CD14-positive monocyte (primary cell): ENCODE data around the gene SORBS2. TPM values are rescaled to one million over a fixed set of nuclear protein-coding genes. Genes with fewer than 3 reads are reported as not detected.

Experiments used
- DNase-seq, 3 donors: peaks; one replicate each; pipeline ENCODE4 v3.0.0-alpha.2; 2011 to 2022
- H2AFZ ChIP-seq: 2 replicates; pipeline ENCODE4 v1.6.0; 2012; ENCODE audit warnings: mild to moderate bottlenecking, low read depth, low read length, inconsistent platforms; ENCODE audit not compliant: insufficient read depth, poor library complexity, severe bottlenecking
- H3K27ac ChIP-seq, 2 donors: 1 replicate in 1 of 2; 2 replicates in 1 of 2; pipeline ENCODE4 v1.5.1; 2012 to 2013; ENCODE audit warnings: low read length in 2 of 2, control low read depth in 1 of 2, inconsistent platforms in 1 of 2, low read depth in 1 of 2, mild to moderate bottlenecking in 1 of 2
- H3K27me3 ChIP-seq, 2 donors: one replicate each; pipeline versions ENCODE4 v1.6.0 to v1.6.1; 2011 to 2013; ENCODE audit warnings: low read length in 2 of 2; ENCODE audit not compliant: control insufficient read depth in 2 of 2, insufficient read depth in 2 of 2
- H3K36me3 ChIP-seq, 2 donors: replicated peaks in 1 of 2; 1 replicate in 1 of 2; 2 replicates in 1 of 2; pipeline versions ENCODE4 v1.5.1 to v1.6.1; 2012 to 2013; ENCODE audit warnings: low read length in 2 of 2, control low read depth in 1 of 2, inconsistent platforms in 1 of 2, mild to moderate bottlenecking in 1 of 2; ENCODE audit not compliant: insufficient read depth in 2 of 2, control insufficient read depth in 1 of 2
- H3K4me1 ChIP-seq, 2 donors: 1 replicate in 1 of 2; 2 replicates in 1 of 2; pipeline versions ENCODE4 v1.5.1 to v1.6.1; 2012 to 2013; ENCODE audit warnings: low read length in 2 of 2, control low read depth in 1 of 2, inconsistent platforms in 1 of 2, mild to moderate bottlenecking in 1 of 2, moderate library complexity in 1 of 2; ENCODE audit not compliant: insufficient read depth in 2 of 2, control insufficient read depth in 1 of 2
- H3K4me2 ChIP-seq: replicated peaks from 2 replicates; pipeline ENCODE3; 2012; ENCODE audit warnings: low read length, moderate library complexity, mild to moderate bottlenecking; ENCODE audit not compliant: poor library complexity, severe bottlenecking; ENCODE audit errors: extremely low read depth
- H3K4me3 ChIP-seq, 3 experiments: fragments of 200-600 bp in 1 of 3; sonication (generic) in 1 of 3; replicated peaks in 1 of 3; 1 replicate in 2 of 3; 2 replicates in 1 of 3; pipeline ENCODE4 v1.5.1; 2011 to 2013; ENCODE audit warnings: low read length in 3 of 3, mild to moderate bottlenecking in 3 of 3, control low read depth in 2 of 3, low read depth in 2 of 3, inconsistent platforms in 1 of 3, moderate library complexity in 1 of 3
- H3K79me2 ChIP-seq: 2 replicates; pipeline ENCODE4 v1.6.0; 2012; ENCODE audit warnings: mild to moderate bottlenecking, control low read depth, inconsistent platforms, low read length, moderate library complexity; ENCODE audit not compliant: insufficient read depth
- H3K9ac ChIP-seq: 2 replicates; pipeline ENCODE4 v1.6.0; 2017; ENCODE audit warnings: low read length, mild to moderate bottlenecking; ENCODE audit not compliant: insufficient read depth, poor library complexity, severe bottlenecking
- H3K9me3 ChIP-seq, 2 donors: replicated peaks in 1 of 2; 1 replicate in 1 of 2; 2 replicates in 1 of 2; pipeline versions ENCODE4 v1.5.1 to v1.6.1; 2012 to 2013; ENCODE audit warnings: low read length in 2 of 2, control low read depth in 1 of 2; ENCODE audit not compliant: control insufficient read depth in 1 of 2, insufficient read depth in 1 of 2
- H4K20me1 ChIP-seq: 2 replicates; pipeline ENCODE4 v1.6.0; 2012; ENCODE audit warnings: mild to moderate bottlenecking, low read length, control low read depth, moderate library complexity; ENCODE audit not compliant: insufficient read depth
- H3K27ac Mint-ChIP-seq, 7 donors: one replicate each; pipeline ENCODE4 v1.8.0; 2020; ENCODE audit warnings: mild to moderate bottlenecking in 7 of 7, mixed read lengths in 7 of 7, moderate library complexity in 6 of 7, inconsistent platforms in 2 of 7
- H3K27me3 Mint-ChIP-seq, 3 donors: one replicate each; pipeline ENCODE4 v1.8.0; 2021 to 2022; ENCODE audit warnings: low read depth in 3 of 3, mild to moderate bottlenecking in 3 of 3, mixed read lengths in 3 of 3, moderate library complexity in 3 of 3, inconsistent platforms in 1 of 3
- H3K36me3 Mint-ChIP-seq, 2 donors: one replicate each; pipeline ENCODE4 v1.8.0; 2020; ENCODE audit warnings: mixed read lengths in 2 of 2, inconsistent platforms in 1 of 2, mild to moderate bottlenecking in 1 of 2
- H3K4me1 Mint-ChIP-seq: one replicate; pipeline ENCODE4 v1.8.0; 2020; ENCODE audit warnings: mild to moderate bottlenecking, mixed read lengths
- H3K4me3 Mint-ChIP-seq, 2 donors: one replicate each; pipeline ENCODE4 v1.8.0; 2020; ENCODE audit warnings: mild to moderate bottlenecking in 2 of 2, mixed read lengths in 2 of 2, moderate library complexity in 1 of 2
- H3K9me3 Mint-ChIP-seq, 7 donors: one replicate each; pipeline ENCODE4 v1.8.0; 2020 to 2022; ENCODE audit warnings: mixed read lengths in 7 of 7, mild to moderate bottlenecking in 6 of 7, moderate library complexity in 6 of 7, inconsistent platforms in 2 of 7
- WGBS: methylation state at CpG from one replicate; pipeline ENCODE4 v1.1.5; 2013; ENCODE audit warnings: missing lambda C conversion rate; ENCODE audit not compliant: insufficient coverage; 5-methylcytosine and 5-hydroxymethylcytosine counted together
- intact Hi-C, 2 donors: fragments of 100-400 bp; cut with micrococcal nuclease; formaldehyde crosslinking; loops; one replicate each; pipeline versions ENCODE4 v1.15.0 to v1.15.1; 2023
- polyA plus RNA-seq, 3 donors: library from polyadenylated mRNA; depleted of rRNA in 1 of 3; unstranded in 2 of 3; stranded (reverse) in 1 of 3; fragments of 300-500 nt in 2 of 3; fragments of >200 nt in 1 of 3; fragmentation: Illumina TruSeq in 2 of 3; gene quantifications; 1 replicate in 2 of 3; 2 replicates in 1 of 3; pipeline ENCODE4 v1.2.3, GENCODE V29; 2012 to 2021
- TF ChIP-seq, protein P1 (sequence below): fragments of 200-600 bp; IDR thresholded peaks from one replicate; pipeline ENCODE4 v1.8.0; 2022; ENCODE audit warnings: antibody characterized with exemption, mild to moderate bottlenecking

Gene SORBS2
- polyA plus RNA-seq, 3 donors: not detected

DNA sequence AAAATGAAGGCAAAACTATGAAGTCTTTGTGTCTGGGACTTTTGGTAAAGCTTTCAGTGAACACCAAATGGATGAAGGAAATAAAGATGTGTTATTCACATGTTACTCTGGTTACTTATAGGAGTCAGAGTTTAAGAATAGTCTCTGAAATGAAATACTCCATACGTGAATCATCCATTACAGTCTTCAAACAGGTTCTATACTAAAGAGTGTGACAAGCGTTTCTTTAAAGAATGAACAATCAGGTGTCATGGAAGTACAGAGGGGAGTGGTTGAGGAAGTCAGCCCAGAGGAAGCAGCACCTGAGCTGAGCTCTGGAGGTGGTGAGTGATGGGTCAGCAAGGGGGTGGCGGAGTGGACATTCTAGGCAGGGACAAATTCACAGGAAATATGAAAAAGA is 41.8 kb upstream of the SORBS2 start:
- H3K27ac Mint-ChIP-seq: no peak overlapping the region
- Histone ChIP-seq H3K4me2 (no peak overlapping the region), H3K4me1 (no peaks in the 10 kb centered on the region), H3K27ac (no peak overlapping the region), H2AFZ (no peak overlapping the region), H3K27me3 (no peaks in the 10 kb centered on the region), H3K9me3 (peaks cover 5 to 12% of the 10 kb centered on the region in 2 donors), H3K4me3 (no peak overlapping the region), H4K20me1 (no peaks in the 10 kb centered on the region), H3K36me3 (no peaks in the 10 kb centered on the region), H3K79me2 (no peaks in the 10 kb centered on the region), H3K9ac (no peak overlapping the region)
- H3K36me3 Mint-ChIP-seq: no peaks in the 10 kb centered on the region
- H3K4me1 Mint-ChIP-seq: no peaks in the 10 kb centered on the region
- WGBS: 100% methylated on average over 1 of the region's 3 CpGs
- H3K4me3 Mint-ChIP-seq: no peak overlapping the region
- H3K9me3 Mint-ChIP-seq: peaks cover 6 to 22% (median 16%) of the 10 kb centered on the region in 7 donors
- TF ChIP-seq, protein P1, sequence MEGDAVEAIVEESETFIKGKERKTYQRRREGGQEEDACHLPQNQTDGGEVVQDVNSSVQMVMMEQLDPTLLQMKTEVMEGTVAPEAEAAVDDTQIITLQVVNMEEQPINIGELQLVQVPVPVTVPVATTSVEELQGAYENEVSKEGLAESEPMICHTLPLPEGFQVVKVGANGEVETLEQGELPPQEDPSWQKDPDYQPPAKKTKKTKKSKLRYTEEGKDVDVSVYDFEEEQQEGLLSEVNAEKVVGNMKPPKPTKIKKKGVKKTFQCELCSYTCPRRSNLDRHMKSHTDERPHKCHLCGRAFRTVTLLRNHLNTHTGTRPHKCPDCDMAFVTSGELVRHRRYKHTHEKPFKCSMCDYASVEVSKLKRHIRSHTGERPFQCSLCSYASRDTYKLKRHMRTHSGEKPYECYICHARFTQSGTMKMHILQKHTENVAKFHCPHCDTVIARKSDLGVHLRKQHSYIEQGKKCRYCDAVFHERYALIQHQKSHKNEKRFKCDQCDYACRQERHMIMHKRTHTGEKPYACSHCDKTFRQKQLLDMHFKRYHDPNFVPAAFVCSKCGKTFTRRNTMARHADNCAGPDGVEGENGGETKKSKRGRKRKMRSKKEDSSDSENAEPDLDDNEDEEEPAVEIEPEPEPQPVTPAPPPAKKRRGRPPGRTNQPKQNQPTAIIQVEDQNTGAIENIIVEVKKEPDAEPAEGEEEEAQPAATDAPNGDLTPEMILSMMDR: no peak
- no peak for DNase-seq
- intact Hi-C loops: no loop called here
- H3K27me3 Mint-ChIP-seq: peaks cover 0 to 4% (median 0%) of the 10 kb centered on the region in 3 donors

DNA sequence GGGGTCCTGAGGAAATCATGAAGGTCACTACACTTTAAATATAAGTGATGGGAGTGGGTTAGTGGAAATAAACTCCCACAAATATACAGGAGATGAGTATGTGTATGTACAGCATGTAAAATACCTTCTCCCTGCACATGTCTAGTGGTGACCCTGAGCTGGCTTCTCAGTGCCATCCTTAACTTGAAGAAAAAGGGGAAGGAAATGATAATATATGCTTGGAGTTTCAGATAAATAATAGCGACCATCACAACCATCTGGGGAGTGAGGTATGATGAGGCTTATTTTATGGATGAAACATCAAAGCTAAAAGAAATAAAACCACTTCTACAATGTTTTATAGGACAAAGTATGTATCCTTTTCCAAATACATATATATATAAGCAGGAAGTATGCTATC is 41.0 kb upstream of the SORBS2 start:
- no peak overlapping the region for H3K4me3 ChIP-seq
- H3K4me3 Mint-ChIP-seq: no peak overlapping the region
- intact Hi-C loops: no loop called here
- H3K9me3 ChIP-seq: peaks cover 5 to 9% of the 10 kb centered on the region in 2 donors
- no peak overlapping the region for H3K9ac ChIP-seq
- no peak overlapping the region for H2AFZ ChIP-seq
- no peaks in the 10 kb centered on the region for H3K4me1 ChIP-seq
- whole genome bisulfite sequencing: no CpG with 5 or more reads among the region's 1 CpG
- H3K27me3 ChIP-seq: no peaks in the 10 kb centered on the region
- peaks cover 6 to 19% (median 12%) of the 10 kb centered on the region in 7 donors for H3K9me3 Mint-ChIP-seq
- no peaks in the 10 kb centered on the region for H3K4me1 Mint-ChIP-seq
- DNase-seq: no peak
- H4K20me1 ChIP-seq: no peaks in the 10 kb centered on the region
- H3K36me3 ChIP-seq: no peaks in the 10 kb centered on the region
- no peak overlapping the region for H3K27ac ChIP-seq
- TF ChIP-seq, protein P1: no peak
- H3K79me2 ChIP-seq: no peaks in the 10 kb centered on the region
- no peaks in the 10 kb centered on the region for H3K36me3 Mint-ChIP-seq
- no peak overlapping the region for H3K4me2 ChIP-seq
- H3K27me3 Mint-ChIP-seq: peaks cover 0 to 3% (median 0%) of the 10 kb centered on the region in 3 donors
- no peak overlapping the region for H3K27ac Mint-ChIP-seq
